Neuronal stem cell (in vitro differentiated cells): ENCODE measurements around the gene SPPL2A.

ENCODE experiments used
- DNase-seq: peaks from one replicate; pipeline ENCODE4 v3.0.0-alpha.2; 2013; ENCODE audit warnings: low spot score
- H2AFZ ChIP-seq: one replicate; pipeline ENCODE4 v1.6.1; 2013; ENCODE audit warnings: mild to moderate bottlenecking, low read length, inconsistent platforms
- H2AK5ac ChIP-seq: 2 replicates; pipeline ENCODE4 v1.6.1; 2013; ENCODE audit warnings: low read depth, mild to moderate bottlenecking, inconsistent platforms, low read length, moderate library complexity, mixed read lengths
- H2BK120ac ChIP-seq: 2 replicates; pipeline ENCODE4 v1.6.1; 2013; ENCODE audit warnings: low read depth, mild to moderate bottlenecking, inconsistent platforms, low read length, moderate library complexity, mixed read lengths
- H2BK12ac ChIP-seq: one replicate; pipeline ENCODE4 v1.6.1; 2013; ENCODE audit warnings: low read length, inconsistent platforms
- H2BK15ac ChIP-seq: 2 replicates; pipeline ENCODE4 v1.6.1; 2013; ENCODE audit warnings: mild to moderate bottlenecking, low read length, inconsistent platforms, mixed read lengths
- H2BK5ac ChIP-seq: one replicate; pipeline ENCODE4 v1.6.1; 2013; ENCODE audit warnings: inconsistent platforms, mild to moderate bottlenecking, low read length, moderate library complexity
- H3K14ac ChIP-seq: one replicate; pipeline ENCODE4 v1.6.1; 2013; ENCODE audit warnings: low read length, inconsistent platforms
- H3K18ac ChIP-seq: 2 replicates; pipeline ENCODE4 v1.6.1; 2013; ENCODE audit warnings: low read length, inconsistent platforms
- H3K23ac ChIP-seq: 2 replicates; pipeline ENCODE4 v1.6.1; 2013; ENCODE audit warnings: low read depth, mild to moderate bottlenecking, mixed read lengths, low read length, inconsistent platforms; ENCODE audit not compliant: poor library complexity
- H3K27ac ChIP-seq: replicated peaks from 3 replicates; pipeline ENCODE4 v1.5.1; 2013; ENCODE audit warnings: low read length, inconsistent platforms
- H3K27me3 ChIP-seq, 3 experiments: 2 replicates each; pipeline ENCODE4 v1.6.1; 2013; ENCODE audit warnings: low read length in 3 of 3, mild to moderate bottlenecking in 2 of 3, inconsistent platforms in 1 of 3, low read depth in 1 of 3, mixed read lengths in 1 of 3, moderate library complexity in 1 of 3; ENCODE audit not compliant: control insufficient read depth in 3 of 3, insufficient read depth in 3 of 3
- H3K36me3 ChIP-seq, 2 donors: replicated peaks in 1 of 2; 2 replicates each; pipeline ENCODE4 v1.6.1; 2013; ENCODE audit warnings: low read length in 2 of 2; ENCODE audit not compliant: control insufficient read depth in 2 of 2, insufficient read depth in 2 of 2
- H3K4ac ChIP-seq: 2 replicates; pipeline ENCODE4 v1.6.1; 2013; ENCODE audit warnings: inconsistent platforms, mild to moderate bottlenecking, low read length, moderate library complexity
- H3K4me1 ChIP-seq, 2 donors: 1 replicate in 1 of 2; 2 replicates in 1 of 2; pipeline ENCODE4 v1.6.1; 2013; ENCODE audit warnings: low read length in 2 of 2, low read depth in 1 of 2; ENCODE audit not compliant: control insufficient read depth in 2 of 2, insufficient read depth in 1 of 2
- H3K4me2 ChIP-seq: one replicate; pipeline ENCODE4 v1.6.1; 2013; ENCODE audit warnings: mild to moderate bottlenecking, low read length, inconsistent platforms; ENCODE audit not compliant: insufficient read depth, poor library complexity, severe bottlenecking
- H3K4me3 ChIP-seq, 2 donors: 2 replicates each; pipeline ENCODE4 v1.5.1; 2013; ENCODE audit warnings: low read length in 2 of 2, mild to moderate bottlenecking in 2 of 2, inconsistent platforms in 1 of 2, moderate library complexity in 1 of 2
- H3K79me1 ChIP-seq: one replicate; pipeline ENCODE4 v1.6.1; 2013; ENCODE audit warnings: low read depth, mild to moderate bottlenecking, inconsistent platforms, low read length, moderate library complexity
- H3K9ac ChIP-seq: one replicate; pipeline ENCODE4 v1.6.1; 2013; ENCODE audit warnings: mild to moderate bottlenecking, low read depth, low read length, inconsistent platforms; ENCODE audit not compliant: poor library complexity
- H3K9me3 ChIP-seq, 2 donors: replicated peaks in 1 of 2; 2 replicates each; pipeline versions ENCODE3 to v1.6.1; 2013; ENCODE audit warnings: low read length in 2 of 2, mild to moderate bottlenecking in 2 of 2, inconsistent platforms in 1 of 2, low read depth in 1 of 2, mixed read lengths in 1 of 2, moderate library complexity in 1 of 2; ENCODE audit not compliant: control insufficient read depth in 2 of 2, insufficient read depth in 1 of 2
- H4K8ac ChIP-seq: one replicate; pipeline ENCODE4 v1.6.1; 2013; ENCODE audit warnings: low read depth, mild to moderate bottlenecking, inconsistent platforms, low read length, moderate library complexity
- H4K91ac ChIP-seq: one replicate; pipeline ENCODE4 v1.6.1; 2013; ENCODE audit warnings: low read length, low read depth, mild to moderate bottlenecking, inconsistent platforms; ENCODE audit not compliant: poor library complexity
- WGBS, 2 donors: extraction: QIAGEN DNeasy Blood & Tissue Kit; methylation state at CpG; one replicate each; pipeline ENCODE4 v1.1.7; 2013; ENCODE audit warnings: missing lambda C conversion rate in 2 of 2, mixed read lengths in 1 of 2; ENCODE audit not compliant: insufficient read length in 2 of 2, insufficient replicate concordance in 1 of 2; ENCODE audit errors: extremely low coverage in 2 of 2; 5-methylcytosine and 5-hydroxymethylcytosine counted together

Gene SPPL2A

DNA sequence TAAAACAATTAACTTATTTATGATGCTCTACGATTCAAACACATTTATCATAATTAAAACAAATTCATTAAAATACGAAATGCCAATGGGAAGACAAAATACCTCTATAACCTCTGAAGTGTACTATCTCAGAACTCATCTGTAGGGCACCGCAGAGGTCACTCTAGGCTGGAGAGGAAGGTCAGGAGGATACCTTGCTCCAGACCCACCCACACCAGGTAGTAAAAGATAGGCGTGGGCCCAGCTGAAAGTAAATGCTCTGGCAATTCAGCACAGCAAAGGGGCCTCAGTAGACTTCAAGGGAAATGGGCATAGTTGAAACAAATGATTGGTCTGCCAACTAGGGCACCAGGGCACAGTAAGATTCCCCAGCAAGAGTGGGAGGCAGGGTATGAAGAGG is 26.0 kb upstream of the SPPL2A start:
- Histone ChIP-seq H4K91ac (no peak overlapping the region), H3K27me3 (no peaks in the 10 kb centered on the region), H3K27ac (no peak overlapping the region), H3K18ac (no peak overlapping the region), H3K9ac (no peak overlapping the region), H3K23ac (no peak overlapping the region), H4K8ac (no peak overlapping the region), H3K4ac (no peak overlapping the region), H2BK5ac (no peak overlapping the region), H2BK12ac (no peak overlapping the region), H3K79me1 (no peaks in the 10 kb centered on the region), H2BK120ac (no peak overlapping the region), H2AFZ (no peak overlapping the region), H3K4me2 (no peak overlapping the region), H2BK15ac (no peak overlapping the region), H3K9me3 (no peaks in the 10 kb centered on the region), H3K4me1 (peaks cover 0 to 2% of the 10 kb centered on the region in 2 donors), H3K4me3 (no peak overlapping the region), H2AK5ac (no peak overlapping the region), H3K36me3 (no peaks in the 10 kb centered on the region), H3K14ac (no peak overlapping the region)
- 100% methylated on average over 2 of the region's 4 CpGs; no CpG with 5 or more reads in 1 of the 2 donors for WGBS, 2 donors
- no peak for DNase-seq

DNA sequence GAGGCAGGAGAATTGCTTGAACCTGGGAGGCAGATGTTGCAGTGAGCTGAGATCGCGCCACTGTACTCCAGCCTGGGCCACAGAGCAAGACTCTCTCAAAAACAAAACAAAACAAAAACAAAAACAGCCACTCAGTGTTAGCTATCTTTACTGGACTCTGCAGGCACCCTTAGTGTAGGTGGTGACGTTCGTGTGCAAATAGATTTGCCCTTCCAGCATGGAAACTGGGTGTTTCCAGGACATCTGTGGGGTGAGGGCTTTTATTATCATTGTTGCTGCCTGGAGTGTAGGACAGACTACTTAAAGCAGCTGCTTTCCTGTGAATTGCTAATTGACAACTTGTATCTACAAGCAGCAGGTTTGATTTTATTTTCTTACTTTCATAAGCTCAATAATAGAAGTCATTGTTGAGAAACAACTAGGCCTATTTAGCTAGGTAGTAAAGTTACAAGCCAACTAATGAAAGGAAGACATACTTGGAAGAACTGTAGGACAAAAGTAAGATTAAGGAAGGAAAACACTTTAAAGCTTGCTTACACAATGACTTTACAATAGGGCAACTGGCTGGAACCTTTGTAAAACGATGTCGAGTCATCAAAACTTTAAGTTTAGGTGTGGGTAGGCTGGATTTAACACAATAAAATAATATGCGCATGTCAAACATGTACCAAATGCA is 25.4 kb upstream of the SPPL2A start:
- no peak overlapping the region for H3K4me3 ChIP-seq
- no peaks in the 10 kb centered on the region for H3K79me1 ChIP-seq
- H3K4me1 ChIP-seq: peaks cover 0 to 2% of the 10 kb centered on the region in 2 donors
- no peak overlapping the region for H3K4ac ChIP-seq
- no peak overlapping the region for H3K23ac ChIP-seq
- no peak overlapping the region for H2BK120ac ChIP-seq
- no peaks in the 10 kb centered on the region for H3K9me3 ChIP-seq
- peak overlapping the region; percentile 72 for H2AFZ ChIP-seq
- no peak overlapping the region for H2AK5ac ChIP-seq
- H2BK15ac ChIP-seq: no peak overlapping the region
- H3K27ac ChIP-seq: no peak overlapping the region
- H3K27me3 ChIP-seq: no peaks in the 10 kb centered on the region
- H3K36me3 ChIP-seq: no peaks in the 10 kb centered on the region
- H3K14ac ChIP-seq: no peak overlapping the region
- H4K91ac ChIP-seq: no peak overlapping the region
- no peak overlapping the region for H4K8ac ChIP-seq
- DNase-seq: no peak
- no peak overlapping the region for H3K9ac ChIP-seq
- no CpG with 5 or more reads among the region's 7 CpGs for WGBS, 2 donors
- H2BK12ac ChIP-seq: no peak overlapping the region
- no peak overlapping the region for H3K18ac ChIP-seq
- no peak overlapping the region for H2BK5ac ChIP-seq
- H3K4me2 ChIP-seq: no peak overlapping the region

DNA sequence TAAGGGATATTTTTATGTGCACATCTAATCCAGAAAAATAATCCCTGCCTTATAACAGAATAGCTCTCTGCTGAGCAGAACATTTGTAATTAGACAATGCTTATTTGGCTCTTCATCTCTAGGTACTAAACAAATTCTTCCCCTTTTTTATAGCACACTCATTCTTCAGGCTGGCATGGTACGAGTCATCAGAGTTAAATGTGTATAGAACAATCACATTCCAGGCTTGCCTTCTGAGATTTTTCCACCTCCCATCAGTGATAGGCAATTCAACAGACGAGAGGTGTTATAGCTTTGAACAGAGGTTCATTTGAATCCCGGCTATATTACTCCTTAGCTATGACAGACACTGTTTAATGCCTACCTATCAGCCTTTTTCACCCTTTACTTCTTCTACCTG is 21.4 kb upstream of the SPPL2A start:
- no peak for DNase-seq

DNA sequence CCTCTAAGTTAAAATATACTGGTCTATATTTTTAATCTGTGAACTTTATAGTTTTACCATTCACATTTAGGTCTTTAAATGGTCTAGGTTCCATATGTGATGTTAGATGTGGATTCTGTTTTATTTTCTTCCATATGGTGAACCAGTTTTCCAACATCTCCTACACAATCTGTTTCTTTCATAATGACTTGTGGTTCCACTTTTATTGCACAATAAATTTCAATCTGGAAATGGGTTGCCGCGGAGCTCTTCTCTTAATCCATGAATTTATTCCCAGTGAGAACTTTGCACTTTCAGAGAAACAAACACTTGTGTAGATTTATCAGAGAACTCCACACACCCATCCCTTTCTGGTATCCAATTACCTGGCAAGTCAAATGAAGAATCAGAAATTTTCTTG is 20.9 kb upstream of the SPPL2A start:
- no peak overlapping the region for H2AFZ ChIP-seq
- H2BK12ac ChIP-seq: no peak overlapping the region
- H3K27ac ChIP-seq: no peak overlapping the region
- H3K9me3 ChIP-seq: no peaks in the 10 kb centered on the region
- no peak overlapping the region for H3K4ac ChIP-seq
- DNase-seq: no peak
- no CpG with 5 or more reads among the region's 2 CpGs for WGBS, 2 donors
- H3K4me3 ChIP-seq: no peak overlapping the region
- no peak overlapping the region for H2BK120ac ChIP-seq
- H3K18ac ChIP-seq: no peak overlapping the region
- no peak overlapping the region for H3K14ac ChIP-seq
- H2BK5ac ChIP-seq: no peak overlapping the region
- H4K8ac ChIP-seq: no peak overlapping the region
- H3K79me1 ChIP-seq: no peaks in the 10 kb centered on the region
- no peaks in the 10 kb centered on the region for H3K27me3 ChIP-seq
- H2BK15ac ChIP-seq: no peak overlapping the region
- H3K36me3 ChIP-seq: no peaks in the 10 kb centered on the region
- no peak overlapping the region for H3K9ac ChIP-seq
- H4K91ac ChIP-seq: no peak overlapping the region
- no peak overlapping the region for H3K23ac ChIP-seq
- H3K4me1 ChIP-seq: peaks cover 0 to 2% of the 10 kb centered on the region in 2 donors
- no peak overlapping the region for H3K4me2 ChIP-seq
- no peak overlapping the region for H2AK5ac ChIP-seq

More for the DNA sequence above, 21.4 kb upstream of the SPPL2A start:
- Histone ChIP-seq H3K9ac (no peak overlapping the region), H4K8ac (no peak overlapping the region), H3K14ac (no peak overlapping the region), H3K4me1 (peaks cover 0 to 2% of the 10 kb centered on the region in 2 donors), H3K36me3 (no peaks in the 10 kb centered on the region), H3K18ac (no peak overlapping the region), H2BK15ac (no peak overlapping the region), H3K27ac (no peak overlapping the region), H2BK12ac (no peak overlapping the region), H2BK120ac (no peak overlapping the region), H3K23ac (no peak overlapping the region), H3K4me3 (no peak overlapping the region), H3K27me3 (no peaks in the 10 kb centered on the region), H3K4ac (no peak overlapping the region), H3K79me1 (no peaks in the 10 kb centered on the region), H3K4me2 (no peak overlapping the region), H2AFZ (no peak overlapping the region), H2BK5ac (no peak overlapping the region), H3K9me3 (no peaks in the 10 kb centered on the region), H4K91ac (no peak overlapping the region), H2AK5ac (no peak overlapping the region)
- WGBS, 2 donors: no CpG with 5 or more reads among the region's 3 CpGs
